ENCODE data around the gene MEF2D.
A peak's percentile ranks its signal among the peaks of the same experiment; 100 is the strongest.

MEF2D gene

GRCh38 chr1:156502894-156503697 lies 2.5 kb upstream of the MEF2D start:
- peak overlapping the region; percentile 99 for H3K4me3 ChIP-seq
- no peak for TF ChIP-seq CTCF (IDR thresholded peaks at IDR 0.05)
- DNase-seq (ENCODE audit: low spot score), result peak; percentile 96

GRCh38 chr1:156502391-156502893 lies 1.9 kb upstream of the MEF2D start:
- no peak for TF ChIP-seq CTCF (IDR thresholded peaks at IDR 0.05)
- DNase-seq (ENCODE audit: low spot score), result no peak
- peak overlapping the region; percentile 97 to 100 for H3K27ac ChIP-seq
- H3K4me3 ChIP-seq, result peak overlapping the region; percentile 99

More at GRCh38 chr1:156502894-156503697, 2.5 kb upstream of the MEF2D start:
- H3K27ac ChIP-seq, result peak overlapping the region; percentile 97 to 100

GRCh38 chr1:156500793-156501506 lies 375 bp upstream of the MEF2D start:
- TF ChIP-seq CTCF (IDR thresholded peaks at IDR 0.05), result no peak

GRCh38 chr1:156499842-156500542 lies 583 bp downstream of the MEF2D start:
- peak overlapping the region; percentile 97 to 100 for H3K27ac ChIP-seq
- no peak for TF ChIP-seq CTCF (IDR thresholded peaks at IDR 0.05)
- H3K4me3 ChIP-seq, result peak overlapping the region; percentile 99
- DNase-seq (ENCODE audit: low spot score), result peak; percentile 86

More at GRCh38 chr1:156500793-156501506, 375 bp upstream of the MEF2D start:
- peak overlapping the region; percentile 97 to 100 for H3K27ac ChIP-seq
- H3K4me3 ChIP-seq, result peak overlapping the region; percentile 99
- DNase-seq (ENCODE audit: low spot score), result peak; percentile 95

GRCh38 chr1:156499194-156499841 lies 1.3 kb downstream of the MEF2D start:
- no peak for DNase-seq (ENCODE audit: low spot score)
- Histone ChIP-seq H3K27ac (peak overlapping the region; percentile 97 to 100), H3K4me3 (peak overlapping the region; percentile 99)
- TF ChIP-seq CTCF (IDR thresholded peaks at IDR 0.05), result no peak

GRCh38 chr1:156498432-156499193 lies 2.0 kb downstream of the MEF2D start:
- Histone ChIP-seq H3K4me3 (peak overlapping the region; percentile 99), H3K27ac (peak overlapping the region; percentile 97 to 100)
- no peak for TF ChIP-seq CTCF (IDR thresholded peaks at IDR 0.05)
- DNase-seq (ENCODE audit: low spot score), result no peak

Data from coronary artery (tissue), 2 donors.